ENCODE measurements around the gene UBQLN1. TPM values are rescaled to one million over a fixed set of nuclear protein-coding genes. Genes with fewer than 3 reads are reported as not detected.

The UBQLN1 gene
- total RNA-seq, 2 experiments from 2014 or later = 178 to 185 TPM

DNA sequence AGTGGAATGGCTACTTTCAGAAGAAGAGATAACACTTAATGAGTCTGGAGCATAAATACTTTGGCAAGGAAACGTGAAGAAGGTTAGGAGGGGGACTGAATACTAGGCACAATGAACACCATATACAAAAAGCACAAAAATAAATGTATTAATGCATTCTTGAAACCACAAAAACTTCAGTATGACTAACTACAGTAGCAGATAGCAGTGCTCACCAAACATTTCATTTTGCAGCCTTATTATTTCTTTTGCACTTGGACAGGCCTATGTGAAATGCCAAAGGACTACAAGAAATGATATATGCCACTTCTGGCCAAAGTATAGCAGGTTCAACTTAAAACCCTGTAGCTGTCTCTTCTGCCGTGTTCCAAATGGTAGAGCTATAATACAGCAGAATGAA, 26.3 kb downstream of the UBQLN1 start:
- ChIA-PET POLR2A (interaction anchor here (1.8 kb wide), 1 partner anchor 26 kb away, joined by 6 read pairs; the partner anchor contains the start of gene UBQLN1), CTCF (no interaction called here)
- H3K36me3 Mint-ChIP-seq (ENCODE audit: low read depth) = peaks cover 79% of the 10 kb centered on the region
- TF ChIP-seq, protein P1, sequence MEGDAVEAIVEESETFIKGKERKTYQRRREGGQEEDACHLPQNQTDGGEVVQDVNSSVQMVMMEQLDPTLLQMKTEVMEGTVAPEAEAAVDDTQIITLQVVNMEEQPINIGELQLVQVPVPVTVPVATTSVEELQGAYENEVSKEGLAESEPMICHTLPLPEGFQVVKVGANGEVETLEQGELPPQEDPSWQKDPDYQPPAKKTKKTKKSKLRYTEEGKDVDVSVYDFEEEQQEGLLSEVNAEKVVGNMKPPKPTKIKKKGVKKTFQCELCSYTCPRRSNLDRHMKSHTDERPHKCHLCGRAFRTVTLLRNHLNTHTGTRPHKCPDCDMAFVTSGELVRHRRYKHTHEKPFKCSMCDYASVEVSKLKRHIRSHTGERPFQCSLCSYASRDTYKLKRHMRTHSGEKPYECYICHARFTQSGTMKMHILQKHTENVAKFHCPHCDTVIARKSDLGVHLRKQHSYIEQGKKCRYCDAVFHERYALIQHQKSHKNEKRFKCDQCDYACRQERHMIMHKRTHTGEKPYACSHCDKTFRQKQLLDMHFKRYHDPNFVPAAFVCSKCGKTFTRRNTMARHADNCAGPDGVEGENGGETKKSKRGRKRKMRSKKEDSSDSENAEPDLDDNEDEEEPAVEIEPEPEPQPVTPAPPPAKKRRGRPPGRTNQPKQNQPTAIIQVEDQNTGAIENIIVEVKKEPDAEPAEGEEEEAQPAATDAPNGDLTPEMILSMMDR (IDR thresholded peaks at IDR 0.05) = no peak
- ATAC-seq (ENCODE audit: poor library complexity) = no peak
- peak overlapping the region; percentile 7 for H3K27ac Mint-ChIP-seq
- Histone ChIP-seq H3K4me3 (ENCODE audit: low read length) (no peak overlapping the region), H3K4me1 (ENCODE audit: insufficient read depth, low read length) (no peaks in the 10 kb centered on the region), H3K36me3 (ENCODE audit: insufficient read depth, low read length) (peaks cover 62% of the 10 kb centered on the region), H3K9me3 (ENCODE audit: control insufficient read depth in 1 of 2, insufficient read depth in 1 of 2, low read length in 2 of 2) (no peaks in the 10 kb centered on the region), H3K27me3 (ENCODE audit: control insufficient read depth in 1 of 2, insufficient read depth in 2 of 2, low read length in 2 of 2) (no peaks in the 10 kb centered on the region), H3K27ac (ENCODE audit: low read depth in 1 of 2, low read length in 2 of 2) (no peak overlapping the region)
- H3K9me3 Mint-ChIP-seq = no peaks in the 10 kb centered on the region
- intact Hi-C loops (cut with DNase I, micrococcal nuclease) = no loop called here
- H3K27me3 Mint-ChIP-seq = no peaks in the 10 kb centered on the region
- no peak overlapping the region for H3K4me3 Mint-ChIP-seq
- DNase-seq = no peak
- peaks cover 35% of the 10 kb centered on the region for H3K4me1 Mint-ChIP-seq (ENCODE audit: low read depth)

DNA sequence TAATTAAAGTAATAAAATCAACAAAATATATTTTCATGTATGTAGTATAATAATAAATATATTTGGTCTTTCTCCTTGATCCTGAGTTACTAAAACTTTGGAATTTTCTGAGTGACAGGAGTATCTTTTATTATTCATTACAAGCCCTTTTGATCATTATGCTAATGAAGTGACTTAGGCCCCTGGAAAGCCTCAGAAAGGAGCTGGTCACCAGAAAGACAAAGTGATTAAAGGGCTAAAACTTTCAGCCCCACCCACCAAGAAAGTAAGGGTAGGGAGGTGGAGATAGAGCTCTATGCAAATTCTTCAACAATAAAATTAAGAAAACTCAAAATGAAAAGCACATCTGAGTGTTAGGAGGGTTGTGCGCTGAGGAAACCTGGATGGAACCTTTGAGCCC, 27.5 kb downstream of the UBQLN1 start:
- intact Hi-C loops (cut with DNase I, micrococcal nuclease) = no loop called here
- no peaks in the 10 kb centered on the region for H3K9me3 Mint-ChIP-seq
- DNase-seq (no peak), ATAC-seq (ENCODE audit: poor library complexity) (no peak)
- Histone ChIP-seq H3K9me3 (ENCODE audit: control insufficient read depth in 1 of 2, insufficient read depth in 1 of 2, low read length in 2 of 2) (no peaks in the 10 kb centered on the region), H3K36me3 (ENCODE audit: insufficient read depth, low read length) (peaks cover 73% of the 10 kb centered on the region), H3K27ac (ENCODE audit: low read depth in 1 of 2, low read length in 2 of 2) (no peak overlapping the region), H3K4me1 (ENCODE audit: insufficient read depth, low read length) (no peaks in the 10 kb centered on the region), H3K4me3 (ENCODE audit: low read length) (no peak overlapping the region), H3K27me3 (ENCODE audit: control insufficient read depth in 1 of 2, insufficient read depth in 2 of 2, low read length in 2 of 2) (no peaks in the 10 kb centered on the region)
- peaks cover 27% of the 10 kb centered on the region for H3K4me1 Mint-ChIP-seq (ENCODE audit: low read depth)
- peaks cover 87% of the 10 kb centered on the region for H3K36me3 Mint-ChIP-seq (ENCODE audit: low read depth)
- H3K27me3 Mint-ChIP-seq = no peaks in the 10 kb centered on the region
- TF ChIP-seq, protein P1 (IDR thresholded peaks at IDR 0.05) = no peak
- POLR2A ChIA-PET = interaction anchor here (4.1 kb wide), 1 partner anchor 28 kb away, joined by 28 read pairs; the partner anchor contains the start of gene UBQLN1
- no peak overlapping the region for H3K27ac Mint-ChIP-seq
- CTCF ChIA-PET = interaction anchor here (0.7 to 1.7 kb wide), 3 partner anchors 8 to 60 kb away, joined by 3 to 4 read pairs (median 3); no protein-coding TSS in a partner anchor
- no peak overlapping the region for H3K4me3 Mint-ChIP-seq

DNA sequence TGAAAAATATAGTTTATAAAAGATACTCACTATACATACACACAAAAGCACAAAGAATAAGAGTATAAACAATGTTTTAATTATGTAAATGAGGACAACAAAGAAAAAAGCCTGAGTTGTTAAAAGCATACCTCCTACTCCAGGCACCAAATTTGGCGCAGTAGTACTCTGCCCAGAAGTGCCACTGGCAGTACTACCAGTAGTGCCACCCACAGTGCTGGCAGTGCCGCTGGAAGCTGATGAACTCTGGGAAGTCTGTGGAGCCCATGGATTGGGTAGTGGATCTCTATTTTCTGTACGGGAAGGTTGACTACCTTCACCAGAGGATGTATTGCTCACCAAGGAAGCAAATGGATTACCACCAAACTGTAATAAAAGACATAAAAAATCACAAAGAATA, 30.2 kb downstream of the UBQLN1 start:
- no peak overlapping the region for H3K27ac Mint-ChIP-seq
- no peaks in the 10 kb centered on the region for H3K27me3 ChIP-seq (ENCODE audit: control insufficient read depth in 1 of 2, insufficient read depth in 2 of 2, low read length in 2 of 2)
- H3K9me3 Mint-ChIP-seq = no peaks in the 10 kb centered on the region
- no peak overlapping the region for H3K4me3 Mint-ChIP-seq
- H3K36me3 ChIP-seq (ENCODE audit: insufficient read depth, low read length) = peaks cover 85% of the 10 kb centered on the region
- no peak for ATAC-seq (ENCODE audit: poor library complexity)
- CTCF ChIA-PET = interaction anchor here (0.7 kb wide), 1 partner anchor 301 kb away, joined by 4 read pairs; no protein-coding TSS in a partner anchor
- H3K4me1 ChIP-seq (ENCODE audit: insufficient read depth, low read length) = no peaks in the 10 kb centered on the region
- peaks cover 95% of the 10 kb centered on the region for H3K36me3 Mint-ChIP-seq (ENCODE audit: low read depth)
- no peaks in the 10 kb centered on the region for H3K27me3 Mint-ChIP-seq
- DNase-seq = no peak
- intact Hi-C loops (cut with DNase I, micrococcal nuclease) = no loop called here
- no peaks in the 10 kb centered on the region for H3K9me3 ChIP-seq (ENCODE audit: control insufficient read depth in 1 of 2, insufficient read depth in 1 of 2, low read length in 2 of 2)
- peaks cover 29% of the 10 kb centered on the region for H3K4me1 Mint-ChIP-seq (ENCODE audit: low read depth)
- no peak overlapping the region for H3K4me3 ChIP-seq (ENCODE audit: low read length)
- TF ChIP-seq, protein P1 (IDR thresholded peaks at IDR 0.05) = no peak
- no peak overlapping the region for H3K27ac ChIP-seq (ENCODE audit: low read depth in 1 of 2, low read length in 2 of 2)
- POLR2A ChIA-PET = interaction anchor here (4.1 kb wide), 1 partner anchor 30 kb away, joined by 28 read pairs; the partner anchor contains the start of gene UBQLN1

Measured in CD4-positive, alpha-beta T cell (primary cell).